GM12872 (cell line): ENCODE measurements around the gene ANGPTL7.

Experiments
- CTCF ChIP-seq: IDR thresholded peaks from 3 replicates; pipeline ENCODE4 v1.5.1; 2011; ENCODE audit warnings: low read depth, mild to moderate bottlenecking, low read length, moderate library complexity; ENCODE audit not compliant: insufficient read depth

Gene ANGPTL7

GRCh38 chr1:11211925-11212587 lies 22.9 kb downstream of the ANGPTL7 start:
- no peak for TF ChIP-seq CTCF

- no peak for TF ChIP-seq CTCF
These were observed 25.7 kb downstream of the ANGPTL7 start for GRCh38 chr1:11214698-11215380.

GRCh38 chr1:11215381-11216005 lies 26.3 kb downstream of the ANGPTL7 start:
- TF ChIP-seq CTCF, result no peak

GRCh38 chr1:11216074-11216473 lies 26.9 kb downstream of the ANGPTL7 start:
- no peak for TF ChIP-seq CTCF

GRCh38 chr1:11227106-11228077 lies 38.2 kb downstream of the ANGPTL7 start:
- TF ChIP-seq CTCF, result no peak

GRCh38 chr1:11229203-11229602 lies 40.0 kb downstream of the ANGPTL7 start:
- no peak for TF ChIP-seq CTCF
